Lung (tissue), 12 donors: ENCODE data around the gene KCNH8. TPM values are rescaled to one million over a fixed set of nuclear protein-coding genes. Genes with fewer than 3 reads are reported as not detected.

Experiments used
- ATAC-seq: fragments of 200-7000 bp; cut with Tn5 transposase; one replicate; pipeline ENCODE4 v1.9.1; 2020; ENCODE audit warnings: moderate number of reproducible peaks; ENCODE audit not compliant: insufficient read depth, low FRiP score
- DNase-seq, 3 donors: peaks; one replicate each; pipeline ENCODE4 v3.0.0-alpha.2; 2013 to 2017
- H3K27ac ChIP-seq, 2 donors: one replicate each; pipeline ENCODE4 v1.5.1; 2013; ENCODE audit warnings: mild to moderate bottlenecking in 2 of 2, moderate library complexity in 2 of 2, control low read depth in 1 of 2, inconsistent platforms in 1 of 2, low read depth in 1 of 2, low read length in 1 of 2
- H3K27me3 ChIP-seq, 3 donors: one replicate each; pipeline ENCODE4 v1.5.1; 2013; ENCODE audit warnings: low read length in 2 of 3; ENCODE audit not compliant: control insufficient read depth in 3 of 3, insufficient read depth in 3 of 3
- H3K36me3 ChIP-seq, 4 donors: one replicate each; pipeline ENCODE4 v1.5.1; 2013; ENCODE audit warnings: low read length in 4 of 4, mild to moderate bottlenecking in 1 of 4, moderate library complexity in 1 of 4; ENCODE audit not compliant: control insufficient read depth in 4 of 4, insufficient read depth in 4 of 4
- H3K4me1 ChIP-seq, 5 donors: one replicate each; pipeline ENCODE4 v1.5.1; 2013; ENCODE audit warnings: low read length in 5 of 5, mild to moderate bottlenecking in 2 of 5, moderate library complexity in 1 of 5; ENCODE audit not compliant: control insufficient read depth in 5 of 5, insufficient read depth in 5 of 5
- H3K4me3 ChIP-seq: one replicate; pipeline ENCODE4 v1.5.1; 2013; ENCODE audit warnings: mild to moderate bottlenecking, control low read depth, moderate library complexity
- H3K9ac ChIP-seq, 2 donors: one replicate each; pipeline ENCODE4 v1.5.1; 2013; ENCODE audit warnings: low read length in 2 of 2, control low read depth in 1 of 2; ENCODE audit not compliant: insufficient read depth in 1 of 2
- H3K9me3 ChIP-seq, 4 donors: one replicate each; pipeline ENCODE4 v1.5.1; 2013; ENCODE audit warnings: low read length in 3 of 4, mild to moderate bottlenecking in 1 of 4, moderate library complexity in 1 of 4; ENCODE audit not compliant: control insufficient read depth in 4 of 4, insufficient read depth in 3 of 4
- CTCF ChIP-seq: IDR thresholded peaks from 2 replicates; pipeline ENCODE4 v1.5.1; 2012; ENCODE audit warnings: mild to moderate bottlenecking; ENCODE audit errors: control extremely low read depth, extremely low read depth
- WGBS, 2 donors: extraction: QIAGEN DNeasy Blood & Tissue Kit; methylation state at CpG; one replicate each; pipeline ENCODE4 v1.1.7; 2013; 5-methylcytosine and 5-hydroxymethylcytosine counted together
- polyA plus RNA-seq, 2 donors: library from polyadenylated mRNA; stranded (reverse); fragments of 200-250 nt; gene quantifications; one replicate each; pipeline ENCODE4 v1.2.1, GENCODE V29; 2013
- total RNA-seq, 2 donors: library from RNA; depleted of rRNA in 1 of 2; stranded (reverse); fragments of >200 nt in 1 of 2; gene quantifications; one replicate each; pipeline ENCODE4 v1.2.1, GENCODE V29; 2014 to 2021
- donor health status: control.
- donor health status: control.
- donor health status: Bipolar disorder and iron deficiency.
- donor health status: healthy.
- donor health status: DM: yes; HTN: yes; CAD: no.

Gene KCNH8
- total and polyA plus RNA-seq, 4 donors = 0.06 to 0.94 (median 0.15) TPM

GRCh38 chr3:19384868-19385267 lies 236.6 kb downstream of the KCNH8 start:
- Histone ChIP-seq H3K36me3 (no peaks in the 10 kb centered on the region), H3K9ac (no peak overlapping the region), H3K4me1 (no peaks in the 10 kb centered on the region), H3K4me3 (no peak overlapping the region), H3K27me3 (no peaks in the 10 kb centered on the region), H3K9me3 (no peaks in the 10 kb centered on the region), H3K27ac (no peak overlapping the region)
- 72 to 80% methylated on average over 3 of the region's 3 CpGs for WGBS, 2 donors
- TF ChIP-seq CTCF = no peak
- DNase-seq = no peak
- no peak for ATAC-seq

DNA sequence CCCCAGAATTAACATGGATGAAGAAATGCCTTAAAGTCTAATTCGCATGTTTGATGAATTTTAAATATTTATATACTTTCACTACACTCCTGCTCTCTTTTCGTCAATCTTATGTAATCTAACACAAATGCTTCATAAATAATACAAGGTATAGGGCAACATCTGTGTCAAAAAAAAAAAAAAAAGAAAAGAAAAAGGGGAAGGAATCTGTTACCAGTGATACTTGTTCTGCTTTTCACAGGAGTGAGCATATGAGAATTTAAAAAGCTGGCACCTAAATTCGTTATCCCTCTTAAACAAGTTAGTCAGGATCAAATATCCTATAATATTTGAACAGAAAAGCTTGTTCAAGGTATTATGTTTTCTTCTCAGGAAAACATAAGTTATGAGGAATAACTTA lies 243.8 kb downstream of the KCNH8 start:
- no peaks in the 10 kb centered on the region for H3K36me3 ChIP-seq
- DNase-seq (no peak), ATAC-seq (no peak)
- H3K9me3 ChIP-seq = no peaks in the 10 kb centered on the region
- H3K27me3 ChIP-seq = no peaks in the 10 kb centered on the region
- no peak overlapping the region for H3K9ac ChIP-seq
- no peak for TF ChIP-seq CTCF
- H3K4me1 ChIP-seq = no peaks in the 10 kb centered on the region
- 44 to 64% methylated on average over 3 of the region's 3 CpGs for WGBS, 2 donors
- no peak overlapping the region for H3K4me3 ChIP-seq
- no peak overlapping the region for H3K27ac ChIP-seq

DNA sequence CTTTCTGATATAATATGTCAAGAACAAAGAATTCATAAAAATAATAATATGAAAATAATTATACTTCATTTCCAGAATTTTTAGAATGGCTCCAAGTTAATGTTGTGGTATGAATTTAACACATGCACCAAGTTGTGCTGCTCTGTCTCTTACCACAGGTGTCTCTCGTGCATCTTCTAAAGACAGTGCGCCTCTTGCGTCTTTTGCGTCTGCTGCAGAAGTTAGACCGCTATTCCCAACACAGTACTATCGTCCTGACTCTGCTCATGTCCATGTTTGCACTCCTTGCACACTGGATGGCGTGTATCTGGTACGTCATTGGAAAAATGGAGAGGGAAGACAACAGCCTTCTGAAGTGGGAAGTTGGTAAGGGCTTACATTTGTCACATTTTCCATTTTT lies 246.6 kb downstream of the KCNH8 start:
- DNase-seq = no peak
- Histone ChIP-seq H3K4me3 (no peak overlapping the region), H3K27ac (no peak overlapping the region), H3K4me1 (no peaks in the 10 kb centered on the region), H3K36me3 (no peaks in the 10 kb centered on the region), H3K9ac (no peak overlapping the region), H3K27me3 (no peaks in the 10 kb centered on the region), H3K9me3 (no peaks in the 10 kb centered on the region)
- TF ChIP-seq CTCF = no peak
- no peak for ATAC-seq
- WGBS, 2 donors = 93 to 95% methylated on average over 8 of the region's 8 CpGs

DNA sequence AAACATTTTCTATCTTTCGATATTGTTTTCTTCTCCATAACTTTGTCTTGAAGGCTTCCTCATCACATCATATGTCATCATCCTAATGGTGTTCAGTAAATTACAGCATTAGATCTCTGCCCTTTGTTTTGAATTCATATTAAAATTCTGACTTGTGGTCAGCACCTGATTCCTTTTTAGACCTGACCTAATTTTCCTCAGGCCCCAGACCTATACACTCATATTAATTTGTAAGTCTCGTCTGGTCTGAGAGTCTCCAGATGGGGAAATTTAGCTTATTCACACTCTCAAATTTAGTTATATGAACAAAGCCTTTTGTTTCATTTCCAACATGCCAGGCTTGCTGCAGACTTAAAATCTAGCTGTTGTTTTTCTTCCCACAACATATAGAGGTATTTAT lies 248.4 kb downstream of the KCNH8 start:
- no peaks in the 10 kb centered on the region for H3K36me3 ChIP-seq
- DNase-seq (no peak), ATAC-seq (no peak)
- no peak overlapping the region for H3K27ac ChIP-seq
- H3K4me3 ChIP-seq = no peak overlapping the region
- no peak overlapping the region for H3K9ac ChIP-seq
- H3K4me1 ChIP-seq = no peaks in the 10 kb centered on the region
- H3K27me3 ChIP-seq = no peaks in the 10 kb centered on the region
- H3K9me3 ChIP-seq = no peaks in the 10 kb centered on the region
- no peak for TF ChIP-seq CTCF
- WGBS, 2 donors = 84 to 85% methylated on average over 2 of the region's 2 CpGs
